HG02588 (cell line): Measurements from ENCODE around the gene PDLIM1.

Source experiments
- ATAC-seq: cut with Tn5 transposase; IDR thresholded peaks from one replicate; pipeline ENCODE4 v1.9.1; 2021; ENCODE audit warnings: mild to moderate bottlenecking, moderate library complexity; ENCODE audit not compliant: unreplicated experiment

Gene PDLIM1, protein sequence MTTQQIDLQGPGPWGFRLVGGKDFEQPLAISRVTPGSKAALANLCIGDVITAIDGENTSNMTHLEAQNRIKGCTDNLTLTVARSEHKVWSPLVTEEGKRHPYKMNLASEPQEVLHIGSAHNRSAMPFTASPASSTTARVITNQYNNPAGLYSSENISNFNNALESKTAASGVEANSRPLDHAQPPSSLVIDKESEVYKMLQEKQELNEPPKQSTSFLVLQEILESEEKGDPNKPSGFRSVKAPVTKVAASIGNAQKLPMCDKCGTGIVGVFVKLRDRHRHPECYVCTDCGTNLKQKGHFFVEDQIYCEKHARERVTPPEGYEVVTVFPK

DNA sequence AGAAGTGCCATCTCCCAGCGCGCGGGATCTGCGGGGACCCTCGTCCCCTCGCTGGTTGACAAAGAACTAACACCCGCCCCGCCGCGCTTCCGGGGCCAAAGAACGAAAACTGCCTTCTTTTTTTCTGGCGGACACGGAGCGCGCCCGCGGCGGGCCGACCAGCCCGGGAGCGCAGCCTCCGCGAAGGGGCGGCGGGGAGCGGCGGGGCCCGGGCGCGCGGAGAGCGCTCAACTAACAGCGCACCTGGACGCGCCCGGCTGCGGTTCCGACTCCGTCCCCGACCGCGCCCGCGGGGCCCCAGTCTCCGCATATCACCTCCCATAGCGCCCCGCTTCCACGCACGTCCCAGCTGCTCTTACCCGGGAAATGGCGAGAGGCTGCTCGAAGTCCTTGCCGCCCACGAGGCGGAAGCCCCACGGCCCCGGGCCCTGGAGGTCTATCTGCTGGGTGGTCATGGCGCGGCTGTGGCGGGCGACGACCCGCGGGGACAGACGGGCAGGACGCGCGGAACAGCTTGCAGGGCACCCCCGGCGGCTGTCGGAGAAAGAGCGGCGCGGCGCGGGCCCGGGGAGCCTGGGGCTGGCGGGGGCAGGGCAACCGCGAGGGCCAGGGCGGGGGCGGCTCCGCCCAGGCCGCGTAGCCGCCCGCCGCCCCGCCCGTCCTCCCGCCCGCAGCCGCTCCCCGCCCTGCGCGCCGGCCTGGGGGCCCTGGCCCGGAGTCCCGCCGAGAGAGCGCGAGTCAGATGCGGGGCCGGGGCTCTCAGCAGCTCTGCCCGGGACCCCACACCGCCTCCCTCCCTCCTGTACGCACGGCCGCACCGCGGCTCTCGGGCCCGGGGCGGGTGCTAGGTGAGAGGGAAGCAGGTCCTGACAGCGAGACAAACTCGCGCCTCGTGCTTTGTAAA, at the start of gene PDLIM1:
TSS of gene PDLIM1 (minus strand) at position 543 of the 904 bp plus-strand sequence. CDS start at position 455, 88 bp downstream.
- ATAC-seq = peak; percentile 47

DNA sequence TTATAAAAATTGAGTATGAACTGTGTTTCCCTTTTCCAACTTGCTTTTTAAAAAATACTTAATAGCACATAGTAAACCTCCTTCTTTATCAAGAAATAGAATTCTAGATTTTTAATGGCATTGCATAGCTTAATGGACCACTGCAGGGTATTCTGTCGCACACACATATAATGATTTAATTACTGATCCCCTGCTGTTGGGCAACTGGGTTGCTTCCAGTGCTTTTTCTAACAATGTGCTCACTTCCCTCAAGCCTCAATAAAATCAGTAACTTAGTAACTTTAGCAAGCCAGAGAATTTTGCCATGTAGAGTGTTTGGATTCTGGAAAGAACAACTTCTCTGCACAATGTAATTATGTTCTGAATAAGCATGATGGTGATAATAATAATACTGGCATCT, 49.1 kb upstream of the PDLIM1 start:
- no peak for ATAC-seq

DNA sequence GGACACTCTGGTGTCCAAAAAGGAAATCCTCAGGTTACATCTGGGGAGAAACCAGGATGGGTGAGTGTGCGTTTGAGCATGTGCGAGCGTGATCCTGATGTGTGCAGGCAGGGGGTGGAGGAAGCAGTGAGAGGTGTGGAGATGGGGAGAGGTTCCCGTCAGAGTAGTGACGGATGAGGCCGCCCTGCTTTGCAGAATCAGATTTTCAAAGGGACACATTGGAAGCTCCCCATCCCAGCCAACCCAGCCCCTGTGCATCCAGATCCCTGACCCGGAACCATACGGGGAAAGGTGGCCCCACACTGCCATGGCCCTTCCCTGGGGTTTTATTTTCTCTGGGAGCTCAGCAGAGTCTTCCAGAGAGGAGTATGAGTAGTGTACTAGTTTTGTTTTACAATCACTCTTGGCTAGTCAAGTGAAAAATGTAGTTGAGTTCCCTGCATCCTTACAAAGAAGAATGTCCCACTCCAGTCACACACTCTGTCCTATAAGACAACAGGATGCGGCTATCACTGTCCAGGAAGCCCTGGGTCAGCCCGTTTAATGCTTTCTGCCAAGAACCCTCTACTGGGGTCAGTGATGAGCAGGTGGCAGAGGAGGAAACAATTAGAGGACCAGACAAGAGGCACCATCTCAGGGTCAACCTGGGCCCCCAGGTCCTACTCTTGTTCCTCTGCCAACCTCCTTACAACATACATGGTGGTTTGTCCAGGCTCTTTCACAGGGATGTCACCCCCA, 46.8 kb upstream of the PDLIM1 start:
- ATAC-seq = no peak

DNA sequence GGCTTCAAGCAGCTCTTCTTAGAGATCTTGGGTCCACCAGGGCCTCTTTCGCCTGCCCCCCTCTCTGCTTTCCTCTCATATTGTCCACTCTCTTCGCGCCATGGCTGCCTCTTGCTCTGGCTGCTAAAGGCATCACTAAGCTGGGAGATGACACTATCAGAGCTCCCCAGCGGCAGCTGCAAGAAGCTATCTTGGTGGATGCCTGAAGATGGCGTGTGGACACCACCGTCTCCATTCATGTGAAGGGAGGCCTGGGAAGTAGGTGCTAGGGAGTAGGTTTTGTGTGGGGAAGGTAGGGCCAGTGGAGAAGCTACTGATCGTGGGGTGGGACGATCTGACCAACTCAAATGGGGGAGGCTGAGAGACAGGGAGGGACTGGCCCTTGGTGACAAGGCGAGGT, 45.9 kb upstream of the PDLIM1 start:
- ATAC-seq = no peak

DNA sequence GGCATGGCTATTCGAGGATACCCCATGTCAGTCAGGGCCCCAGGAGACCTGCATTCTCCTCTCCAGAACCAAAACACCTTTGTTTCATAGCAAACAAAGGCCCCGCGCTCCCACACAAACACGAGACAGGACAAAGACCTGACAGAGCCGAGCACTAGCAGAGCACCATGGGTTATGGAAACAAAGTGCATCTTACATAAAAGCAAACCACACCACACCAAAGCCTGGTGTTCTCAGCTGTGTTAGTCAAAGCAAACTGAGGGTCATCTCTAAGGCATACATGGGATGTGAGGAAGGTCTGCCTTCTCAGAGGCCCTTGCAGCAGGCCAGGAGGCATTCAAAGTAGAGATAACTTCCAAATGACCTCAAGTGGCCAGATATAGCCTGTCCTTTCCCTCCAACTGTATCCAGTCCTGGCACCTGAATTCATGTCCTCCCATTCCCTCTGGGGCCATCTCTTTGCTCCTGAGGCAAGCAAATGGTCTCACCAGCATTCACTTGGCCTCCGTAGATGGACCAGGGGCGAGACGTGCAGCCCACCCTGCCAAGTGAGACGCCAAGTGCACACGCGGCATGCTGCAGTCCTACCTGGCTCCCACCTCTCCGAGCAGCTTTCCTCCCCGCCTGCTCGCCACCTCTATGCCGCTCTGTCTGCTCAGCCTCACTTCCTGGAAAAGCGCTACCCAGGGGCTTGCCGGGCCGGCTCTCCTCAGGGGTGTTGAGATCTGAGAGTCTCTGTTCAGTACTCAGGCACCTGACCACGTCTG, 45.3 kb upstream of the PDLIM1 start:
- no peak for ATAC-seq

DNA sequence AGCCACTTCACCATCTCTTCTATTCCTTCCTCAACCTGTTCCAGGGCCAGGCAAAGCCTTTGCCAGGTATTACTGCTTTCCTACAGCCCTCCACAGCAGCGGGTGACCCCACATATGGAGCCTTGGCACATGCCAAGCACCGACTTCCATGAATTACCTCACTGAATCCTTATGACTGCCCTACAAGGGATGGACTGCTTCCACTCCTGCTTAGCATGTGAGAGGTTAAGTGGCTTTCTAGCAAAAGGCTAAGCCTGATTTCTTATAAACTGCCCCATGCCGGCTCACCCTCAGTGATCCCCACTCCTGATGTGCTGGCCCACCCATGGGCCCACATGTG, 44.0 kb upstream of the PDLIM1 start:
- no peak for ATAC-seq

DNA sequence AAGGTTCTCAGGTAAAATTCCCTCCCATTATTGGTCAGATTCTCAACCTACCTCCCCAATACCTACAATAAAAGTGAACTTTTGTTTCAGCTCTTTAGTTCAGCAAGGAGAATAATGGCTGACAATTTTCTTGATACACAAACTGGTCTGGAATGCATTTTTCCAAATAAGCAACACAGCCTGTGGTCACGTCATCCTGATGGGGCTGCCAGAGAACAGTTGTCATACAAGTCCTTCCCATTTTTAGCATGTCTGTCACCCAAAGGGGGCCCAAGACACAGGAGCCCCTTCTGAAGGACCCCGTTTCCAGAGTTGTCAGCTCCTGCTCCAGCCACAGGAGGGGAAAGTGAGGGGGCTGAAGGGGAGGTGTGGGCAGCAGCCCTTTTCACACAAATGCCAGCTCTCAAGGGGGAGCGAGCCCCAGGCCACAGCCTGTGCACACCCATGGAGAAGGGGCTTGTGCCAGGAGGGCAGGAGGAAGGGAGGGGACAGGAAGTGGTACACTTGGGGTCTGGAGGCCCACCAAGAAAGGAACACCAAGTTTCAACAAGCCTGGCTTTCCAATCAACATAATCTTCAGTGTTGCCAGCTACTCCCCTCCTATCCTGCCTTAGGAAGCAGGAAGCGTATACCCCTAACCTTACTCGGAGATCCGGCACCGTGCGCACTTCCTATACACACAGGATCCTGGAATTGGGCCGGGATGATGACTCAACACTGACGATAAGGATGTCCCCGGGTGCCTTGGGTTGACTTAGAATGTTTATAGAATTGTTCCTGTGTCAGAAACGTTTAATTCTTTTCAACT, 43.4 kb upstream of the PDLIM1 start:
- no peak for ATAC-seq

DNA sequence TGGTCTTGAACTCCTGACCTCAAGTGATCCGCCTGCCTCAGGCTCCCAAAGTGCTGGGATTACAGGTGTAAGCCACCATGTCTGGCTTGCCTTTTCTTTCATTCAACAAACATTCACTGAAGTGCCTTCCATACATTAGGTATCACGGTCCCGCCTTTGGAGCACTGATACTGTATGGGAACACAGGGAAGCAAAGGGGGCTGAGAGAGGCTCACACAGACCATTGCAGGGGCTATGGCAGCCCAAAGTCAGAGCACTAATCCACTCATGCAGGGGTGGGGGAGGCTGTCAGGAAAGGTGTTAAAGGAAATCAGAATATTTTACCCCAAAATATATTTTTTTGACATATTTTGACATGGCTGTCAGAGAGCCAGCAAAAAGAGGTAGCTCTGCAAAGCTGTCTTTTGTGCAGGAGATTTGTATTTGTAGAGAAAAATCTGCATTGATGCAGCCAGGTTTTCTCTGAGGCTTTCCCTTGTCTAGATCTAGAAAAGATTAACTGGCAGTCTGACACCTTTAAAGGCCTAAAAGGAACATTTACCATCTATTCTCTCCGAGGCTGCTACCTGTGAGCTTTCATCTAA, 42.0 kb upstream of the PDLIM1 start:
- no peak for ATAC-seq

DNA sequence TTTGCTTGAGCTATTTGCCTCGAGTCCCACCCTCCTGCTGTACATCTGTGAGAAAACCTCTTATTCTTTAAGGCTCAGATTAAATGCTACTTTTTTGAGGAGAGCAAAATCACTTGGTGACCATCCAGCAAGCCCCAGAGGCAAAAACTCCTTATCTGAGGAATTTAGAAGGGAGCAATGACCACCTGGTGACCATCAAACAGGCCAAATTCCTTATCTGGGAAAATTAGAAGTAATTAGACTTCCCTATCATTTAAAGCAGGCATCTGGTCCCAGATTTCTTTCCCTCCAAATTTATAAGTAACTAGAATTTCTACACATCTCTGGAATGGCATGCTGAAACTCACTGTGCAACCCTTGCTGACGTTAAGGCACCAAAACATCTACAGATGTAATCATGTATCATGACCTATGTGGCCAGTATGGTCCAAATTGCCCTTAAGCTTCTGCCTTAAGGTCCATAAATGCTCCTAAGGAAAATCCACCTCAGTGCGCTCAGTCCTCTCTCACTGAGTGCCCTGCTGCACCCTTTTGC, 40.9 kb upstream of the PDLIM1 start:
- ATAC-seq = no peak

DNA sequence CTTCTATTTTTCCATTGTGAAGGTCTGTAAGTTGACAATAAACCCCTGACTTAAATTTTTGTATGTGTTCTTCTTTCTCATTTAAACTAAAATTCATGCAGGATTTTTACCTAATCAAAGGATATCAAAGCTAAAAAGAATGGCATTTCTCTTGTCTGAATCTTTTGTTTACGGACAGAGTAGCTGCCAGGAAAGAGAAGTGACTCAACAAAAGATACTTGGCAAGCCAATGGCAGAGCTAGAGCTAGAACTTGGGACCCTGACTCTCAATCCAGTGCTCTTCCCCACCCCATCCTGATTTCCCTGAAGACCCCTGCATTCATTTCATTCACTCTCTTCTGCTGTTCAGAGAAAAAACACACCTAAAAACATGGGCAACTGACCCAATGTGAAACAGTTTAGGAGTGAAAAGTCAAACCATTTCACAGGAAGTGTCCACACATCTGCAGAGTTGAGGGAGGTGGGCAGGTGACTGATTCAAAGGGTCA, 40.2 kb upstream of the PDLIM1 start:
- no peak for ATAC-seq

DNA sequence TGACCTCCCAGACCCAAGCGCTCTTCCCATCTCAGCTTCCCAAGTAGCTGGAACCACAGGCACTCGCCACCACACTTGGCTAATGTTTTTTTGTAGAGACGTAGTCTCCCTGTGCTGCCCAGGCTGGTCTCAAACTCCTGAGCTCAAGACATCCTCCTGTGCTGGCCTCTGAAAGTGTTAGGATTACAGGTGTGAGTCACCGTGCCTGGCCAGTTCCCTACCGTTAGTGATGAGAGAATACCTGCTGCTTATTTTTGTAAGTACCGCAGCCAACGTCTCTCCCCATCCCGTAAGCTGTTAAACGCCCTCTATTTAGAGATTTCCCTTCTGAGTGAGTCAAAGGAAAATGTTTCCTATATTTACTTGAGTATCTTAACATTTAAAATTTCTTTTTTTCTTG, 38.5 kb upstream of the PDLIM1 start:
- ATAC-seq = no peak

DNA sequence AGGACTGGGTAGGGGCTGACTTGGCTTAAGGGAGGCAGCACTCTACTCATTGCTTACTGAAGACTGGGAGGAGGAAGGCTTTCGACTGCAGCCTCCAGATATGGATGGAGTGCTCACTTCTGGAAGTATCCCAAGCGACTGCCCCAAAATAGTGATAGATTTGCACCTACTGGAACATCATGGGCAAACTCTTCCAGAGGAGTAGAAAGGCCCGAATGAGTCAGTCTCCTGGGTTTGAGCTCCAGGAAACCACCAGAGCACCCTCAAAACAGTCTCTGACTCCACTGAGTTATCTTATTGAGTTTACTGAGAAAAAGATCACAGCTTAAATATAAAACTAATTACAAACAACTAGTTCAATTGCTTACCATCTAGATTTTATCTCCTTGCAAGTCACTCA, 37.2 kb upstream of the PDLIM1 start:
- no peak for ATAC-seq

DNA sequence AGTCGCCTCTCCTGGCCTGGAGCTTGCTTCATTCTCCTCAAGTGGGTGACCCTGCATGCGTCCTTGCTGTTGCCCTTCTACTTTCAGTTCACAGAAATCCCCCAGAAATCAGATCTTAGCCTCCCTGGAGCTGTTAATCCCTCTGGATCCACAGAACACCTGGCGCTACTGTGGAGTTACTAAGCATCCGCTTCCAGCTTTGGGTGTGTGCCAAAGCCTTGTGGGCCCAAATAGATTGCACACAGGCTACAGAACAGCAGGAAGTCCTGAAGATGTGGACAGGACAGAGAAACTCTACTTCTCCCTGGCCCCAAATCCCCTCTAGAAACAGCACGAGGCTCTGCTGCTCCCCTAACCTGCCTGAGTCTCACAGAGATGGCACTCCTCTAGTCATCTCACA, 36.6 kb upstream of the PDLIM1 start:
- no peak for ATAC-seq

DNA sequence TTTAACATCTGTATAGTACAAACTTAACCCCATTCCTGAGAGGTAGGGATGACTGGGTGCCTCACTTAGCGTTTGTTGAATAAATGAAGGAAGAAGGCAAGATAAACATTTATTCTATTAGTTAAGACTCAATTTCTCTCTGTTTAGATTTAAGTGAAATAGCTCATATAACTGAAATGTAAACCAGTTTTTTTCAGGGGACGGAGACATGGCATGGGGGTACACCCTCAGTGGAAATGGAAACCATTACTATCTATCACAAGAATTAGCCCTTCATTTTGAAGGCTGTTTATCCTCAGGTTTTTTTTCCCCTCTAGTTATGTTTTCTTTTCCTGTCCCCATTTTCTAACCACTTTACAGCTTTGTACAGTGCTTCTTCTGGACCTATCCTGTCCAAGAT, 35.6 kb upstream of the PDLIM1 start:
- no peak for ATAC-seq

DNA sequence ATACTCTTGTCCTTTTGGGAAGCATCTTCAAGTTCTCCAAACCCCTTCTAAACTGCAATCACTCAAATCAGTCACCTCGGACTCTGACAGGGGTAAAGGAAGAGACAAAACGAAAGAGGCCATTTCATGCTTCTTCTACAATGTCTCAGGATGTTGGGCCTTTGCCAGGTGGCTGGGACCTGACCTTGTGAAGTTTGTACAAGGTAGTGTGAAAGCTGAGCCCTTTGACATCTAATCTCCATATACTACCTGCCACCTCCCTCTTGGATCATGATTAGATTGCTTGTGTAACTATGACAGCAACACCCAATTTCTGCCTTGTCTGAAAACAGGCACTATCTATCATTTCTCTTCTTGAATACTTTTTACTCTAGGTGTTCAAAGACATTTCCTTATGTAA, 35.1 kb upstream of the PDLIM1 start:
- no peak for ATAC-seq

DNA sequence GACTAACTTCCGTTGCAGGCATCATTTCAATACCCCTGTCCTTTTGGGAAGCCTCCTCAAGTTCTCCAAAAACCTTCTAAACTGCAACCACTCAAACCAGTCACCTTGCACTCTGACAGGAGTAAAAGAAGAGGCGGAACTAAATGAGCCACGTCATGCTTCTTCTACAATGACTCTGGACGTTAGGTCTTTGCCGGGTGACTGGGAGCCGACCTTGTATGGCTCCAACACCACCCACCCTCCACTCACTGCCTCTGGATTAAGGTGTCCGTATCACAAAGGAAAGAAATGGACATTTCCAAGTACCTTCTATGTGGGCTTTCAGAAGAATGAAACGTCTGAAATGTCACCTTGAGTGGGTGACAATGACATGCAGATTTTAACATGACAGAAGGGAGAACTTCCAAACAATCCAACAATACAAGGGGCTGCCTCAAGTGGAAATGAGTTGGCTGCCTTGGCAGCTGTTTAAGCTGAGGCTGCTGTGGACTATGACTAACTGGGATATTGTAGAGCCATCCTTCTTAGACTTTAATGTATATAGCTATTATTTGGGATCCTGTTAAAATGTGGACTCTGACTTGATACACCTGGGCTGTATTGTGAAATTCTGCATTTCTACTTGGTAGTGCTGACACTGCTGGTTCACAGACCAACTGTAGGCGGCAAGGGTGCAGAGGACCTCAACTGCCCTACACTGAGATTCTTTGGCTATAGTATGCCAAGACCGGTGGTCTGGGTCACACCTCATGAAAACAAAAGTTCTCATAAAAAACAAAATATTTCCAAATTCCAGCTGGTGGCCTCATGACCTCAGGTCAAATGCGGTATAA, 33.8 kb upstream of the PDLIM1 start:
- ATAC-seq = no peak

DNA sequence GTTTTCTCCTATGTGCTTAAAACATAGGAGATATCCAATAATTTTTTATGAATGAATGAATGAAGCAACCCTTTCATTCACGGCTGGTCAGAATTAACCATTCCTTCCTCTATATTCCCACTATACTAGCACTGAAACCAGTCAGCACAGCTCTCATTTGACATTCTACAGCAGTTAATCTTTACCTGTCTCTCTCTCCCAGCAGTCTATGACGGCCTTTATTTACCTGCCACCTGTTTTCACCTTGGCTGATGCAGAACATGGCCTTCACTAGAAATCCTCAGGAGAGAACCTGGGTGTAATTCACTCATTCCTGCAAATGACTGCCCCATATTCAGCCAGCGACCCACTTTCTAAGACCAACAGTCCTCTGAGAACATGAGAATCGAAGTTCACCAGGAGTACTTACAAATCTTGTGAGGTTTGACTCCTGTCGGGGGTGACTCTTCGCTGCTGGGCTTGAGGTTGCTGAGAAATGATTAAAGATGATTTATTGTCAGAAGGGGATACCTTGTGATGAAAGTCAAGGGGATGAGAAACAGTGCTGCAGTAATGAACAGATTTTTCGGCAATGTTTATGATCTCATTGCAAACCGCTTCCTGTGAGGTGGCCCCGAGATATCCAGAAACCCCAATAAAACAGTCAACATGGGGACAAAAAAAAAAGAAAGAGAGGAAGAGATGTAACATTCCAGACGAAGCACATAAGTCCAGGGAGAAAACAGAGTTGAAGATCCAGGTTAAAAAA, 30.9 kb upstream of the PDLIM1 start:
- no peak for ATAC-seq

DNA sequence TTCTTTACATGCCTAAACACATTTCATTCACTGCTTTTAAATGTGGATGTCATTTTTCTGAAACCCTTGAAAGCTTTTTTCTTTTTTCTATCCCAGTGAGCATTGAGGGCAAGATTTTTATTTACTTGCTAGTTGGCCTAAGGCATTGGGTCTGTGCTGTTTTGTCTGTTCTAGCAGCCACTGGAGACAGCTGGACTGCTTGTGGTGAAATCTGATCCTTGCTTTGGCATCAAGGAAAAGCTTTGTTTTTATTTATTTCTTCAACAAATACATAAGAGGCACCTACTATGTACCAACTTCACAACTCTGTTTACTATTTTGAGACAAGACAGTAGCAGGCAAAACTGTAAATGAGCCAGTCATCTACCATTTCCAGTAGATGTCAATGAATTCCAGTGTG, 28.4 kb upstream of the PDLIM1 start:
- ATAC-seq = no peak
